GM12878 (cell line): ENCODE results near the gene BRSK2. TPM values are rescaled to one million over a fixed set of nuclear protein-coding genes. Genes with fewer than 3 reads are reported as not detected.

ENCODE experiments used
- ATAC-seq: fragments of 200-7000 bp; cut with Tn5 transposase; 3 replicates; pipeline ENCODE4 v1.9.1; 2020; ENCODE audit warnings: mild to moderate bottlenecking, moderate library complexity
- BruUV-seq: library from RNA; stranded (reverse); fragments of 400-500 nt; replicated peaks from 2 replicates; lab custom pipeline; 2021; lab: Mats Ljungman, UMichigan
- CTCF ChIA-PET: fragments of 300-600 bp; sonication (Branson Sonifier 250); formaldehyde crosslinking; extraction: SDS; loops from one replicate; lab custom pipeline; 2021; ENCODE audit warnings: inconsistent platforms; lab: Yijun Ruan, JAX
- POLR2A ChIA-PET: fragments of 350-600 bp; formaldehyde crosslinking; extraction: SDS; loops from one replicate; lab custom pipeline; 2021; ENCODE audit warnings: inconsistent platforms; lab: Charles Lee
- RAD21 ChIA-PET: fragments of 300-600 bp; sonication (Branson Sonifier 250); formaldehyde crosslinking; loops from one replicate; lab custom pipeline; 2023; ENCODE audit warnings: antibody characterized with exemption; ENCODE audit not compliant: unreplicated experiment; lab: Charles Lee
- SMC1A ChIA-PET: fragments of 300-600 bp; sonication (Branson Sonifier 250); formaldehyde crosslinking; loops from one replicate; lab custom pipeline; 2023; ENCODE audit not compliant: unreplicated experiment, uncharacterized antibody; lab: Charles Lee
- DNase-seq: peaks from one replicate; pipeline ENCODE4 v3.0.0-alpha.2; 2011; ENCODE audit warnings: low read depth, low spot score
- FAIRE-seq: peaks from 3 replicates; lab custom pipeline; 2011; peaks lifted over from hg19 to GRCh38; lab: Jason Lieb, UNC
- H2AFZ ChIP-seq: 2 replicates; pipeline ENCODE4 v1.6.0; 2011; ENCODE audit warnings: low read depth, low read length, control low read depth; ENCODE audit not compliant: control insufficient read depth
- H3K27ac ChIP-seq: 2 replicates; pipeline ENCODE4 v1.5.1; 2011; ENCODE audit warnings: control low read depth; ENCODE audit not compliant: control insufficient read depth, insufficient read depth
- H3K27me3 ChIP-seq, 2 experiments: replicated peaks in 1 of 2; 2 replicates each; pipeline versions ENCODE4 v1.6.0 to v1.6.1; 2011; ENCODE audit warnings: low read length in 1 of 2; ENCODE audit not compliant: control insufficient read depth in 2 of 2, insufficient read depth in 2 of 2
- H3K36me3 ChIP-seq, 2 experiments: 2 replicates each; pipeline ENCODE4 v1.5.1; 2011; ENCODE audit warnings: low read length in 1 of 2; ENCODE audit not compliant: control insufficient read depth in 2 of 2, insufficient read depth in 2 of 2
- H3K4me1 ChIP-seq: 2 replicates; pipeline ENCODE4 v1.6.1; 2011; ENCODE audit warnings: mild to moderate bottlenecking, low read length, moderate library complexity, mixed read lengths; ENCODE audit not compliant: control insufficient read depth, insufficient read depth
- H3K4me2 ChIP-seq: 2 replicates; pipeline ENCODE4 v1.6.0; 2011; ENCODE audit warnings: control low read depth; ENCODE audit not compliant: control insufficient read depth, insufficient read depth
- H3K4me3 ChIP-seq: fragments of 200-600 bp; sonication (generic); 2 replicates; pipeline ENCODE4 v1.5.1; 2016
- H3K79me2 ChIP-seq: 2 replicates; pipeline ENCODE4 v1.6.0; 2011; ENCODE audit warnings: low read length; ENCODE audit not compliant: control insufficient read depth, insufficient read depth
- H3K9ac ChIP-seq: 2 replicates; pipeline ENCODE4 v1.8.0; 2011; ENCODE audit warnings: low read length, control low read depth, mixed read lengths; ENCODE audit not compliant: control insufficient read depth, insufficient read depth
- H3K9me3 ChIP-seq: replicated peaks from 3 replicates; pipeline ENCODE4 v1.5.1; 2011; ENCODE audit warnings: mild to moderate bottlenecking, low read length; ENCODE audit not compliant: control insufficient read depth, insufficient read depth
- H4K20me1 ChIP-seq: 2 replicates; pipeline ENCODE4 v1.6.0; 2011; ENCODE audit not compliant: control insufficient read depth, insufficient read depth
- BCL11A ChIP-seq: IDR thresholded peaks from 2 replicates; pipeline ENCODE4 v1.6.1; 2011; ENCODE audit warnings: low read depth, low read length
- CTCF ChIP-seq, 3 experiments: IDR thresholded peaks in 2 of 3; conservative IDR thresholded peaks in 1 of 3; 2 replicates each; pipeline ENCODE4 v1.5.1; 2011; ENCODE audit warnings: low read depth in 3 of 3, low read length in 3 of 3, mild to moderate bottlenecking in 3 of 3, control low read depth in 2 of 3, moderate library complexity in 2 of 3, inconsistent platforms in 1 of 3, mixed read lengths in 1 of 3; ENCODE audit not compliant: control insufficient read depth in 2 of 3, insufficient read depth in 1 of 3; ENCODE audit errors: extremely low read depth in 1 of 3
- ESRRA ChIP-seq: IDR thresholded peaks from 2 replicates; pipeline ENCODE4 v1.6.1; 2012; ENCODE audit warnings: mild to moderate bottlenecking, low read length, improper control_type of control experiment
- ETV6 ChIP-seq, 2 experiments: fragments of 450-650 bp in 1 of 2; IDR thresholded peaks in 1 of 2; conservative IDR thresholded peaks in 1 of 2; 2 replicates each; pipeline ENCODE4 v1.6.1; 2014; ENCODE audit warnings: antibody characterized with exemption in 1 of 2, borderline replicate concordance in 1 of 2, low read depth in 1 of 2, mild to moderate bottlenecking in 1 of 2, moderate library complexity in 1 of 2
- FOXK2 ChIP-seq: fragments of 450-650 bp; IDR thresholded peaks from 2 replicates; pipeline ENCODE4 v1.6.1; 2017; ENCODE audit warnings: mild to moderate bottlenecking, moderate library complexity
- LARP7 ChIP-seq: fragments of 450-650 bp; IDR thresholded peaks from 2 replicates; pipeline ENCODE4 v1.6.1; 2017; ENCODE audit warnings: mild to moderate bottlenecking
- MAX ChIP-seq: IDR thresholded peaks from 2 replicates; pipeline ENCODE4 v1.6.1; 2012; ENCODE audit warnings: low read depth, low read length, improper control_type of control experiment
- MTA3 ChIP-seq: IDR thresholded peaks from 2 replicates; pipeline ENCODE4 v1.6.1; 2012; ENCODE audit warnings: low read length, inconsistent platforms, borderline replicate concordance
- MYB ChIP-seq: fragments of 150-350 bp; IDR thresholded peaks from 2 replicates; pipeline ENCODE4 v1.6.1; 2014; ENCODE audit warnings: mild to moderate bottlenecking, low read depth, low read length, borderline replicate concordance
- NR2C1 ChIP-seq: fragments of 450-650 bp; IDR thresholded peaks from 2 replicates; pipeline ENCODE4 v1.6.1; 2017; ENCODE audit warnings: antibody characterized with exemption, mild to moderate bottlenecking, moderate library complexity
- NRF1 ChIP-seq: conservative IDR thresholded peaks from 2 replicates; pipeline ENCODE4 v1.6.1; 2011; ENCODE audit warnings: mild to moderate bottlenecking, low read depth, low read length, improper control_type of control experiment
- RCOR1 ChIP-seq: conservative IDR thresholded peaks from 2 replicates; pipeline ENCODE4 v1.6.1; 2012; ENCODE audit warnings: low read depth, low read length, improper control_type of control experiment
- SIN3A ChIP-seq: IDR thresholded peaks from 2 replicates; pipeline ENCODE4 v1.6.1; 2012; ENCODE audit warnings: low read depth, low read length, improper control_type of control experiment
- TCF7 ChIP-seq: IDR thresholded peaks from 2 replicates; pipeline ENCODE4 v1.6.1; 2014; ENCODE audit warnings: antibody characterized with exemption, borderline replicate concordance
- ZBTB11 ChIP-seq: fragments of 450-650 bp; formaldehyde crosslinking; IDR thresholded peaks from 2 replicates; pipeline ENCODE4 v1.5.0; 2022; ENCODE audit warnings: mild to moderate bottlenecking, missing genetic modification characterization
- WGBS: methylation state at CpG from one replicate; pipeline ENCODE4 v1.1.6; 2016; ENCODE audit warnings: low lambda C conversion rate; ENCODE audit not compliant: insufficient replicate concordance, insufficient coverage; ENCODE audit errors: missing lambda C conversion rate; 5-methylcytosine and 5-hydroxymethylcytosine counted together
- in situ Hi-C: fragments of 300-500 bp; cut with MboI; formaldehyde crosslinking; loops from 9 replicates; pipeline ENCODE4 v1.14.3; 2018; ENCODE audit warnings: mixed read lengths
- intact Hi-C: fragments of 100-400 bp; cut with micrococcal nuclease; formaldehyde crosslinking; loops from one replicate; pipeline ENCODE4 v1.14.2; 2022; ENCODE audit not compliant: unreplicated experiment
- polyA plus RNA-seq, 11 experiments: library from polyadenylated mRNA; depleted of rRNA in 4 of 11; unstranded in 6 of 11; stranded (reverse) in 5 of 11; fragments of >200 nt; fragmentation: Nextera tagmentation in 4 of 11; fragmentation: Illumina TruSeq in 1 of 11; extraction: Ambion mirVana in 4 of 11; extraction: Trizol in 1 of 11; gene quantifications; 1 replicate in 1 of 11; 2 replicates in 10 of 11; pipeline versions ENCODE4 v1.2.1 to v1.2.3, GENCODE V29; 2011 to 2016; ENCODE audit warnings: inconsistent platforms in 2 of 11, missing spikeins in 2 of 11, low read depth in 1 of 11
- total RNA-seq, 4 experiments: library from RNA; depleted of rRNA in 3 of 4; stranded (reverse); fragments of >200 nt in 3 of 4; fragmentation: Illumina TruSeq in 1 of 4; extraction: Trizol in 1 of 4; gene quantifications; 2 replicates each; pipeline versions ENCODE4 v1.2.1 to v1.2.3, GENCODE V29; 2013 to 2021

Gene BRSK2
- total and polyA plus RNA-seq, 10 of the 15 experiments (the other 5 are each of a cell fraction or from before 2014, with no cell fraction given): 0.13 TPM; not detected in 9

GRCh38 chr11:1399386-1400316, 9.9 kb downstream of the BRSK2 start (continued):
- TF ChIP-seq ETV6 (conservative IDR thresholded peaks at IDR 0.05 in 1 of 2, IDR thresholded peaks at IDR 0.05 in 1 of 2; ENCODE audit: borderline replicate concordance in 1 of 2, low read depth in 1 of 2): no peak
- TF ChIP-seq, all 136 proteins: peak for 0

- no peaks in the 10 kb centered on the region for H3K36me3 ChIP-seq
- no peaks in the 10 kb centered on the region for H3K79me2 ChIP-seq
- ChIA-PET SMC1A (no interaction called here), RAD21 (no interaction called here), CTCF (no interaction called here), POLR2A (no interaction called here)
- ATAC-seq (no peak), DNase-seq (no peak), FAIRE-seq (no peak)
- H3K4me1 ChIP-seq: no peaks in the 10 kb centered on the region
- H4K20me1 ChIP-seq: no peaks in the 10 kb centered on the region
- H3K9me3 ChIP-seq: no peaks in the 10 kb centered on the region; the same call in 2 of the 3 replicates
- 42% methylated on average over 30 of the region's 30 CpGs for WGBS
- in situ Hi-C loops: no loop called here
- H3K27me3 ChIP-seq: no peaks in the 10 kb centered on the region
- intact Hi-C loops: no loop called here
- no peak overlapping the region for H3K27ac ChIP-seq
- no TSS peak for BruUV-seq
- no peak overlapping the region for H2AFZ ChIP-seq
- no peak overlapping the region for H3K9ac ChIP-seq
- H3K4me2 ChIP-seq: no peak overlapping the region
- no peak overlapping the region for H3K4me3 ChIP-seq
- no peak for TF ChIP-seq LARP7
- TF ChIP-seq RCOR1: no peak
- TF ChIP-seq MTA3: no peak
- no peak for TF ChIP-seq ESRRA
- TF ChIP-seq TCF7: no peak
- TF ChIP-seq FOXK2: no peak
- TF ChIP-seq NR2C1: no peak
- TF ChIP-seq NRF1: no peak
- TF ChIP-seq MAX: no peak
- no peak for TF ChIP-seq MYB
- TF ChIP-seq CTCF (IDR thresholded peaks at IDR 0.05 in 2 of 3, conservative IDR thresholded peaks at IDR 0.05 in 1 of 3; ENCODE audit: control insufficient read depth in 2 of 3, extremely low read depth in 1 of 3, insufficient read depth in 1 of 3, low read depth in 3 of 3, low read length in 3 of 3): no peak
- TF ChIP-seq SIN3A: no peak
- TF ChIP-seq BCL11A: no peak
- no peak for TF ChIP-seq ZBTB11
These were observed 10.8 kb downstream of the BRSK2 start for GRCh38 chr11:1400317-1401170.
